ENCODE measurements around the gene ERVH48-1.
"Not testable (repeated sequence)": the region's sequence is repeated elsewhere in the genome, so short reads cannot be mapped to it uniquely, and the experiment has no call there.

ERVH48-1 gene

GRCh38 chr21:42964086-42964485, 38.7 kb upstream of the ERVH48-1 start:
- Histone ChIP-seq H3K9me3 (no peaks in the 10 kb centered on the region), H3K4me1 (no peaks in the 10 kb centered on the region), H3K27ac (no peak overlapping the region), H3K36me3 (no peaks in the 10 kb centered on the region), H3K4me3 (no peak overlapping the region), H4K20me1 (no peaks in the 10 kb centered on the region), H3K4me2 (no peak overlapping the region), H3K9ac (no peak overlapping the region), H3K27me3 (no peaks in the 10 kb centered on the region)
- TF ChIP-seq Cebpa-rat (IDR thresholded peaks at IDR 0.05): no peak

- Histone ChIP-seq H3K36me3 (no peaks in the 10 kb centered on the region), H3K4me2 (no peak overlapping the region), H3K9ac (no peak overlapping the region), H3K27me3 (no peaks in the 10 kb centered on the region), H3K4me3 (no peak overlapping the region), H3K4me1 (no peaks in the 10 kb centered on the region), H3K9me3 (no peaks in the 10 kb centered on the region), H3K27ac (no peak overlapping the region), H4K20me1 (no peaks in the 10 kb centered on the region)
- TF ChIP-seq Cebpa-rat (IDR thresholded peaks at IDR 0.05): no peak
Measured at GRCh38 chr21:42962380-42963007, 37.1 kb upstream of the ERVH48-1 start.

DNA sequence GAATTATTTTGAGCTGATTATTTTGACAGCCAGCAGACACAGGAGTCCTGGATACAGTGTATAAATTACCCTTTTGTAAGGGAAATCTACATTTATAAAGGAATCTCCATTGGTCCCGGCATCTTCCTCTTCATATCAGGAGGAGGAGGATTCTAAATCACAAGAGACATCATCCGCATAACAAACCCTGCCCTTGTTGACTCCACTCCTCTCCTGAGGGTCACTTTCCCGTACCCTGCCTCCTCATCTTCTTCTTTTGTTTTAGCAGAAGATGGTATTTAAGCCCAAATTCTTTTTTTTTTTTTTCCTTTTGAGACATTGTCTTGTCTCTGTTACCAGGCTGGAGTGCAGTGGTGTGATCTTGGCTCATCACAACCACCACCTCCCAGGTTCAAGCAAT, 34.3 kb upstream of the ERVH48-1 start:
- H3K4me1 ChIP-seq: no peaks in the 10 kb centered on the region
- no peaks in the 10 kb centered on the region for H4K20me1 ChIP-seq
- no peak overlapping the region for H3K9ac ChIP-seq
- no peak overlapping the region for H3K4me2 ChIP-seq
- no peak overlapping the region for H3K4me3 ChIP-seq
- no peaks in the 10 kb centered on the region for H3K36me3 ChIP-seq
- H3K27ac ChIP-seq: no peak overlapping the region
- no peaks in the 10 kb centered on the region for H3K27me3 ChIP-seq
- no peak for TF ChIP-seq Cebpa-rat (IDR thresholded peaks at IDR 0.05)
- no peaks in the 10 kb centered on the region for H3K9me3 ChIP-seq

GRCh38 chr21:42958122-42958521, 32.7 kb upstream of the ERVH48-1 start:
- H3K4me2 ChIP-seq, H3K27ac ChIP-seq, H3K36me3 ChIP-seq, H4K20me1 ChIP-seq, H3K4me3 ChIP-seq, H3K9me3 ChIP-seq, H3K27me3 ChIP-seq, H3K4me1 ChIP-seq, H3K9ac ChIP-seq: not testable (repeated sequence)

- Histone ChIP-seq H3K4me1 (no peaks in the 10 kb centered on the region), H3K4me2 (no peak overlapping the region), H3K36me3 (no peaks in the 10 kb centered on the region), H3K9me3 (no peaks in the 10 kb centered on the region), H3K27me3 (no peaks in the 10 kb centered on the region), H3K9ac (no peak overlapping the region), H3K27ac (no peak overlapping the region), H3K4me3 (no peak overlapping the region), H4K20me1 (no peaks in the 10 kb centered on the region)
- TF ChIP-seq Cebpa-rat (IDR thresholded peaks at IDR 0.05): no peak
Measured at GRCh38 chr21:42956824-42957630, 31.6 kb upstream of the ERVH48-1 start.

DNA sequence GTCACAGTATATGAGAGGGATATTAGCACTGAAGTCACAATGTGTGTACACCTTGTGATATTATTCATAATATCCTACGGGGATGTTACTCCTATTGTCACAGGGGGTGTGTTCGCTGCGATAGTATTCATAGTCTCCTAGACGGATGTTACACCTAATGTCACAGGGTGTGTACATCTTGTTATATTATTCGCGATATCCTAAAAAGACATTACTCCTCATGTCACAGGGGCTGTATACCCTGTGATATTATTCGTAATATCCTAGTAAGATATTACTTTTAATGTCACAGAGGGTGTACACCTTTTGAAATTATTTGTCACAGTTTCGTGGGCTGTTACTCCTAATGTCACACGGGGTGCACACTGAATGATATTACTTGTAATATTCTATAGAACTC, 25.8 kb upstream of the ERVH48-1 start:
- H4K20me1 ChIP-seq, H3K4me3 ChIP-seq, H3K4me1 ChIP-seq, H3K36me3 ChIP-seq, H3K27me3 ChIP-seq, H3K9ac ChIP-seq, H3K27ac ChIP-seq, H3K4me2 ChIP-seq: not testable (repeated sequence)
- H3K9me3 ChIP-seq: peaks cover 15% of the 10 kb centered on the region

DNA sequence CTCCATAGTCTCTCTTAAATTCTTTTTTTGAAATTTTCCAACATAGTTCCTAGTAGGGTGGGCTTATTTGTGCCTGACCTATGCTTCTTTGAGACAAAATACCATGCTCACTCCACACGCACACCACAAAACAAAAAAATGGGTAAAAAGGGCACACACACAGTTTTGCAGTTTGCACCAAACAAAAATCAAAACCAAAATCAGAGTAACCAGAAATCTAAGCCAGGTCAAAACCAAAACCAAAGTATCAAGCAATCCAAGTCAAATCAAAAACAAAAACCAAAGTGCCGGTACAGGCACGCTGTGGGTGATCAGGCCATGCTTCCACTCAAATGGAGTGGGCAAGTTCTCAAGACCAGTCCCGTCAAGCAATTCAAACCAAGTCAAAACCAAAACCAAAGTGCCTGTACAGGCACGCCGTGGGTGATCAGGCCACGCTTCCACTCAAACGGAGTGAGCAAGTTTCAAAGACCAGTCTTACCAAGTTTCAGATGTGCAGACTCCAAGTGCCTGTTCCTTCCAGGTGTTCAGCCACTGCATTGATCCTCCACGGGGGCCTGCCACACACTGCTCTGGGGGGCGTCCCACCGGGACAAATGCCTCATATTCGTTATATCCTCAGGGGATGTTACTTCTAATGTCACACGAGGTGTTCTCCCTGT, 23.8 kb upstream of the ERVH48-1 start:
- not testable (repeated sequence) for H3K36me3 ChIP-seq, H3K27me3 ChIP-seq, H3K9ac ChIP-seq, H3K4me3 ChIP-seq, H3K4me2 ChIP-seq, H3K4me1 ChIP-seq, H4K20me1 ChIP-seq, H3K27ac ChIP-seq
- peaks cover 15% of the 10 kb centered on the region for H3K9me3 ChIP-seq

DNA sequence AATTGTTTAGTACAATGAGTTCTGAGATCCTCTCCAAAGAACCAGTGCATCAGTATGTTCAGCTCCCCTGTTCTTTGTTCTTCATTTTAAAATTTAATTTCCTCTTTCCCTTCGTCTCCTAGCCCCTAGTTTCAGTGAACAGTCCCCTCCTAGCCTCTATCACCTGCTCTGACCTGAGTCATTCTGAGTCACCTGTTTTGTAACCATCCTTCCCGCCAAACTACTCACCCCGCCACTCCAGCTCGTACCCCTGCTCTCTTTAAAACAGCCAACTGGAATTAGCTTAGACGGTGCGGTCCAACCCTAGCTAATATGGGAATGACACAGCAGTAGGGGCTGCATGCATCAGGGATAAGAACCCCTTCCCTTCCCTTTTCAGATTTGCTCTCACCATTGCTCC, 16.8 kb upstream of the ERVH48-1 start:
- Histone ChIP-seq H3K9ac (no peak overlapping the region), H3K4me1 (peaks cover 3% of the 10 kb centered on the region; the same call in 1 of the 2 replicates), H3K27me3 (no peaks in the 10 kb centered on the region), H3K4me2 (no peak overlapping the region), H4K20me1 (no peaks in the 10 kb centered on the region), H3K27ac (no peak overlapping the region), H3K4me3 (no peak overlapping the region), H3K36me3 (no peaks in the 10 kb centered on the region), H3K9me3 (no peaks in the 10 kb centered on the region)
- no peak for TF ChIP-seq Cebpa-rat (IDR thresholded peaks at IDR 0.05)

DNA sequence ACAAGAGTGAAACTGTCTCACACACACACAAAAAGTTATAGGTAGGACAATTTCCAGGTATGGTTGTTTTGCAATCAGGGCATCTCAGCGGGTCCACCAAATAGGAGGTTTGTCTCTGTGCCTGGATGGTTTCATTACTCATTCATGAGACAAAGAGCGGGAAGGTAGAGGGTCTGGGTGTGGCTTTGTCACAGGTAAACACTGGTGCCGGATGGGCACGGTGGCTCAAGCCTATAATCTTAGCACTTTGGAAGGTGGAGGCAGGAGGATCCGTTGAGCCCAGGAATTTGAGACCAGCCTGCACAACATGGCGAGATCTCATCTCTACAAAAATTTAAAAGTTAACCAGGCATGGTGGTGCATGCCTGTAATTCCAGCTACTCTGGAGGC, 16.3 kb upstream of the ERVH48-1 start:
- Histone ChIP-seq H3K9me3 (no peaks in the 10 kb centered on the region), H3K27ac (no peak overlapping the region)
- TF ChIP-seq Cebpa-rat (IDR thresholded peaks at IDR 0.05): no peak

More for the DNA sequence above, 16.3 kb upstream of the ERVH48-1 start:
- H3K4me1 ChIP-seq: peaks cover 8% of the 10 kb centered on the region; the same call in 1 of the 2 replicates
- no peak overlapping the region for H3K4me3 ChIP-seq
- H3K9ac ChIP-seq: no peak overlapping the region
- H4K20me1 ChIP-seq: no peaks in the 10 kb centered on the region
- no peaks in the 10 kb centered on the region for H3K27me3 ChIP-seq
- H3K4me2 ChIP-seq: no peak overlapping the region
- H3K36me3 ChIP-seq: no peaks in the 10 kb centered on the region
